Lung (tissue), 12 donors: Measurements from ENCODE around the gene RILPL1. TPM values are rescaled to one million over a fixed set of nuclear protein-coding genes. Genes with fewer than 3 reads are reported as not detected.

ENCODE experiments used
- ATAC-seq: fragments of 200-7000 bp; cut with Tn5 transposase; one replicate; pipeline ENCODE4 v1.9.1; 2020; ENCODE audit warnings: moderate number of reproducible peaks; ENCODE audit not compliant: insufficient read depth, low FRiP score
- DNase-seq, 3 donors: peaks; one replicate each; pipeline ENCODE4 v3.0.0-alpha.2; 2013 to 2017
- H3K27ac ChIP-seq, 2 donors: one replicate each; pipeline ENCODE4 v1.5.1; 2013; ENCODE audit warnings: mild to moderate bottlenecking in 2 of 2, moderate library complexity in 2 of 2, control low read depth in 1 of 2, inconsistent platforms in 1 of 2, low read depth in 1 of 2, low read length in 1 of 2
- H3K27me3 ChIP-seq, 3 donors: one replicate each; pipeline ENCODE4 v1.5.1; 2013; ENCODE audit warnings: low read length in 2 of 3; ENCODE audit not compliant: control insufficient read depth in 3 of 3, insufficient read depth in 3 of 3
- H3K36me3 ChIP-seq, 4 donors: one replicate each; pipeline ENCODE4 v1.5.1; 2013; ENCODE audit warnings: low read length in 4 of 4, mild to moderate bottlenecking in 1 of 4, moderate library complexity in 1 of 4; ENCODE audit not compliant: control insufficient read depth in 4 of 4, insufficient read depth in 4 of 4
- H3K4me1 ChIP-seq, 5 donors: one replicate each; pipeline ENCODE4 v1.5.1; 2013; ENCODE audit warnings: low read length in 5 of 5, mild to moderate bottlenecking in 2 of 5, moderate library complexity in 1 of 5; ENCODE audit not compliant: control insufficient read depth in 5 of 5, insufficient read depth in 5 of 5
- H3K4me3 ChIP-seq: one replicate; pipeline ENCODE4 v1.5.1; 2013; ENCODE audit warnings: mild to moderate bottlenecking, control low read depth, moderate library complexity
- H3K9ac ChIP-seq, 2 donors: one replicate each; pipeline ENCODE4 v1.5.1; 2013; ENCODE audit warnings: low read length in 2 of 2, control low read depth in 1 of 2; ENCODE audit not compliant: insufficient read depth in 1 of 2
- H3K9me3 ChIP-seq, 4 donors: one replicate each; pipeline ENCODE4 v1.5.1; 2013; ENCODE audit warnings: low read length in 3 of 4, mild to moderate bottlenecking in 1 of 4, moderate library complexity in 1 of 4; ENCODE audit not compliant: control insufficient read depth in 4 of 4, insufficient read depth in 3 of 4
- WGBS, 2 donors: extraction: QIAGEN DNeasy Blood & Tissue Kit; methylation state at CpG; one replicate each; pipeline ENCODE4 v1.1.7; 2013; 5-methylcytosine and 5-hydroxymethylcytosine counted together
- polyA plus RNA-seq, 2 donors: library from polyadenylated mRNA; stranded (reverse); fragments of 200-250 nt; gene quantifications; one replicate each; pipeline ENCODE4 v1.2.1, GENCODE V29; 2013
- total RNA-seq, 2 donors: library from RNA; depleted of rRNA in 1 of 2; stranded (reverse); fragments of >200 nt in 1 of 2; gene quantifications; one replicate each; pipeline ENCODE4 v1.2.1, GENCODE V29; 2014 to 2021
- TF ChIP-seq, protein P1 (sequence below): IDR thresholded peaks from 2 replicates; pipeline ENCODE4 v1.5.1; 2012; ENCODE audit warnings: mild to moderate bottlenecking; ENCODE audit errors: control extremely low read depth, extremely low read depth
- donor health status: control.
- donor health status: control.
- donor health status: Bipolar disorder and iron deficiency.
- donor health status: healthy.
- donor health status: DM: yes; HTN: yes; CAD: no.

Gene RILPL1
- total and polyA plus RNA-seq, 4 donors, result 9.5 to 14.6 (median 12.2) TPM

DNA sequence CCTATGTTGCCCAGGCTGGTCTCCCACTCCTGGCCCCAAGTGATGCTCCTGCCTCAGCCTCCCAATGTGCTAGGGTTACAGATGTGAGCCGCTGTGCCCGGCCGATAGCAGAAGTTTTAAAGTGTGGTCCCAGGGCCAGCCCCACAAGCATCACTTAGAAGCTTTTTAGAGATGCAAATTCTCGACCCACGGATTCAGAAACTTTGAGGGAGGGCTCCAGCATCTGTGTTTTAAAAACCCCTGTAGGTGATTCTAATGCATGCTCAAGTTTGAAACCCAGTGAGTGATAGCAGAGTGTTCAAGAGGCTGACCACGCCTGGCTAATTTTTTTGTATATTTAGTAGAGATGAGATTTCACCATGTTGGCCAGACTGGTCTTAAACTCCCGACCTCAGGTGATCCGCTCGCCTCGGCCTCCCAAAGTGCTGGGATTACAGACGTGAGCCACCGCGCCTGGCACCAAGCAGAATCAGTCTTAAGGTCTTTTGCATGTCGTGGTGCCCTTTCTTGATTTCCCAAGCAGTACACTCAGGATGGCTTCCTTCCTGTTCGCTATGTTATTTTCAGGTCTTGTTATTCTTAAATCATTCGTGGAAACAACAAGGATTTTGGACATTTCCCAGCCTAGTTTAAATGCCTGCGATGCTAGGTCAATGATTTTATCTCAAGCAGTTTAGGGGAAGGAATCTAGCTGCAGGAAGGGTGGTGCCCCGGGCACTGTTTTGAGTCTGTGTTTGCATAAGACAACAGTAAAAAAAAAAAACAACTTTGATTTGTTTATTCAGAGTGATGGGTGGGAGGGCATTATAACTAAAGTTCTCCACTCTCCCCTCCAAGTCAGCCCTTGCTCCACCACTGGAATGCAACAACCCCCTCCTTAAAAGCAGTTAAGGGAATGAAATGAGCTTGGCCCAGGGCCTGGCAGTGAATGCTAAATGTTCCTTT, 87.9 kb downstream of the RILPL1 start:
- ATAC-seq (peak; percentile 14), DNase-seq (peak; percentile 68 to 89 (median 86))
- H3K4me1 ChIP-seq, result peaks cover 0 to 15% (median 7%) of the 10 kb centered on the region in 5 donors
- TF ChIP-seq, protein P1, sequence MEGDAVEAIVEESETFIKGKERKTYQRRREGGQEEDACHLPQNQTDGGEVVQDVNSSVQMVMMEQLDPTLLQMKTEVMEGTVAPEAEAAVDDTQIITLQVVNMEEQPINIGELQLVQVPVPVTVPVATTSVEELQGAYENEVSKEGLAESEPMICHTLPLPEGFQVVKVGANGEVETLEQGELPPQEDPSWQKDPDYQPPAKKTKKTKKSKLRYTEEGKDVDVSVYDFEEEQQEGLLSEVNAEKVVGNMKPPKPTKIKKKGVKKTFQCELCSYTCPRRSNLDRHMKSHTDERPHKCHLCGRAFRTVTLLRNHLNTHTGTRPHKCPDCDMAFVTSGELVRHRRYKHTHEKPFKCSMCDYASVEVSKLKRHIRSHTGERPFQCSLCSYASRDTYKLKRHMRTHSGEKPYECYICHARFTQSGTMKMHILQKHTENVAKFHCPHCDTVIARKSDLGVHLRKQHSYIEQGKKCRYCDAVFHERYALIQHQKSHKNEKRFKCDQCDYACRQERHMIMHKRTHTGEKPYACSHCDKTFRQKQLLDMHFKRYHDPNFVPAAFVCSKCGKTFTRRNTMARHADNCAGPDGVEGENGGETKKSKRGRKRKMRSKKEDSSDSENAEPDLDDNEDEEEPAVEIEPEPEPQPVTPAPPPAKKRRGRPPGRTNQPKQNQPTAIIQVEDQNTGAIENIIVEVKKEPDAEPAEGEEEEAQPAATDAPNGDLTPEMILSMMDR, result no peak
- no peaks in the 10 kb centered on the region for H3K9me3 ChIP-seq
- peak overlapping the region; percentile 35 to 88 for H3K27ac ChIP-seq
- H3K4me3 ChIP-seq, result no peak overlapping the region
- no peaks in the 10 kb centered on the region for H3K27me3 ChIP-seq
- H3K36me3 ChIP-seq, result no peaks in the 10 kb centered on the region
- H3K9ac ChIP-seq, result peak overlapping the region in 1 of 2 donors; percentile 59
- 27 to 34% methylated on average over 18 of the region's 18 CpGs for WGBS, 2 donors

- H3K36me3 ChIP-seq, result no peaks in the 10 kb centered on the region
- ATAC-seq, result no peak
- DNase-seq, result peak in 1 of 3 donors; percentile 33
- no peaks in the 10 kb centered on the region for H3K9me3 ChIP-seq
- peaks cover 0 to 15% (median 7%) of the 10 kb centered on the region in 5 donors for H3K4me1 ChIP-seq
- no peaks in the 10 kb centered on the region for H3K27me3 ChIP-seq
- no peak overlapping the region for H3K9ac ChIP-seq
- WGBS, 2 donors, result 40 to 49% methylated on average over 8 of the region's 8 CpGs
- TF ChIP-seq, protein P1, result no peak
- no peak overlapping the region for H3K4me3 ChIP-seq
- H3K27ac ChIP-seq, result peak overlapping the region in 1 of 2 donors; percentile 88
Observed at GRCh38 chr12:123444092-123445026, 89.2 kb downstream of the RILPL1 start.

DNA sequence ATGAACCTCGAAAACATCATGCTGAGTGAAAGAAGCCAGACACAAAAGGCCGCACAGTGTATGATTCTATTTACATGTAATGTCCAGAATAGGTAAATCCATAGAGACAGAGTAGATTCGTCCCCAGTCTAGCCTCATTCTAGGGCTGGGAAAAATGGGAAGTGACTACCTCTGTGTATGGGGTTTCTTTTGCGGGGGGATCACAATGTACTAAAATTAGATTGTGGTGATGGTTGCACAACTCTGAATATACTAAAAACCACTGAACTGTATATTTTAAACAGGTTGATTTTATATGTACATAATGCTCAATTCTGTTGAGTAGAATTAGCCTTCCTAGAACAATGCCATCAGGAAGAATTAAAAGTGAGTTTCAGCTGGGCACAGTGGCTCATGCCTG, 90.7 kb downstream of the RILPL1 start:
- H3K36me3 ChIP-seq, result no peaks in the 10 kb centered on the region
- WGBS, 2 donors, result 38 to 71% methylated on average over 4 of the region's 4 CpGs
- no peaks in the 10 kb centered on the region for H3K9me3 ChIP-seq
- peaks cover 0 to 15% (median 7%) of the 10 kb centered on the region in 5 donors for H3K4me1 ChIP-seq
- DNase-seq, result no peak
- no peak overlapping the region for H3K27ac ChIP-seq
- H3K4me3 ChIP-seq, result no peak overlapping the region
- TF ChIP-seq, protein P1, result no peak
- ATAC-seq, result no peak
- no peak overlapping the region for H3K9ac ChIP-seq
- no peaks in the 10 kb centered on the region for H3K27me3 ChIP-seq
